SU-DHL-6 (cell line): ENCODE measurements around the gene GRM7.

Experiments used
- CTCF ChIP-seq: fragments of 200-600 bp; sonication (generic); IDR thresholded peaks from one replicate; pipeline ENCODE4 v1.5.1; 2017; ENCODE audit warnings: antibody characterized with exemption, mild to moderate bottlenecking, low read length, moderate library complexity; ENCODE audit not compliant: insufficient read depth, poor library complexity, severe bottlenecking
- EZH2phosphoT487 ChIP-seq: fragments of 200-600 bp; sonication (generic), shearing (Covaris generic); conservative IDR thresholded peaks from 2 replicates; pipeline ENCODE4 v1.6.1; 2018; ENCODE audit warnings: mild to moderate bottlenecking, antibody characterized with exemption, low read length, moderate library complexity, mixed read lengths

GRCh38 chr3:7001370-7001769 lies 140.5 kb downstream of the GRM7 start:
- no peak for TF ChIP-seq CTCF
- no peak for TF ChIP-seq EZH2phosphoT487
